Measurements from ENCODE around the gene ACSS3.

DNA sequence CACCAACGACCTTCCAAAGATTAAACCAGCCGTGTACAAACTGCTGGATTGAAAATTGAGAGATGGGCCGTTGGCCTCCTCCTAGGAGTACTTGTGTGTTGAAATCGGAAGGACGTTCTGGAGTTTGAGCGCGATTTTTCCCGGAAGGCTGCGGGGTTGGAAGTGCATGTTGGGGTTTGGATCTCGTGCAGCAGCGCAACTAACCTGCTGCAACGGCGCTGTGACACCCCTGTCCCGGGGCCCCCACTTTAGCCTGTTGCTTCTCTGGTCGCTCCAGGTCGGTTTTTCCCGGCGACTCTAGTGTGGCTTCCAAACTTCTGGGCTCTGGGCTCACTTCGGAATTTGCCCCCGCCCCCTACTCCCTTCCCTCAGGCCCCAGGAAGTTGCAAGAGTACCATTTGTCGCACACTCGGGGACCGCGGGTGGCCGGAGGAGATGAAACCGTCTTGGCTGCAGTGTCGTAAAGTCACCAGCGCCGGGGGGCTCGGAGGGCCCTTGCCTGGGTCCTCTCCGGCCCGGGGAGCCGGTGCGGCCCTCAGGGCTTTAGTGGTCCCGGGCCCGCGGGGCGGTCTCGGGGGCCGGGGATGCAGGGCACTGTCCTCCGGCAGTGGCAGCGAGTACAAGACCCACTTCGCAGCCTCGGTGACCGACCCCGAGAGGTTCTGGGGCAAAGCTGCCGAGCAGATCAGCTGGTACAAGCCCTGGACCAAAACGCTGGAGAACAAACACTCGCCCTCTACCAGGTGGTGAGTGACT is at the start of gene ACSS3:
- TF ChIP-seq, protein P1, sequence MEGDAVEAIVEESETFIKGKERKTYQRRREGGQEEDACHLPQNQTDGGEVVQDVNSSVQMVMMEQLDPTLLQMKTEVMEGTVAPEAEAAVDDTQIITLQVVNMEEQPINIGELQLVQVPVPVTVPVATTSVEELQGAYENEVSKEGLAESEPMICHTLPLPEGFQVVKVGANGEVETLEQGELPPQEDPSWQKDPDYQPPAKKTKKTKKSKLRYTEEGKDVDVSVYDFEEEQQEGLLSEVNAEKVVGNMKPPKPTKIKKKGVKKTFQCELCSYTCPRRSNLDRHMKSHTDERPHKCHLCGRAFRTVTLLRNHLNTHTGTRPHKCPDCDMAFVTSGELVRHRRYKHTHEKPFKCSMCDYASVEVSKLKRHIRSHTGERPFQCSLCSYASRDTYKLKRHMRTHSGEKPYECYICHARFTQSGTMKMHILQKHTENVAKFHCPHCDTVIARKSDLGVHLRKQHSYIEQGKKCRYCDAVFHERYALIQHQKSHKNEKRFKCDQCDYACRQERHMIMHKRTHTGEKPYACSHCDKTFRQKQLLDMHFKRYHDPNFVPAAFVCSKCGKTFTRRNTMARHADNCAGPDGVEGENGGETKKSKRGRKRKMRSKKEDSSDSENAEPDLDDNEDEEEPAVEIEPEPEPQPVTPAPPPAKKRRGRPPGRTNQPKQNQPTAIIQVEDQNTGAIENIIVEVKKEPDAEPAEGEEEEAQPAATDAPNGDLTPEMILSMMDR (optimal IDR thresholded peaks at IDR 0.05 in 1 of 3, IDR thresholded peaks at IDR 0.05 in 1 of 3, conservative IDR thresholded peaks at IDR 0.05 in 1 of 3; ENCODE audit: extremely low read depth in 1 of 3, insufficient read depth in 2 of 3, low read length in 3 of 3), result no peak
- no peak for TF ChIP-seq EZH2 (IDR thresholded peaks at IDR 0.05; ENCODE audit: low read length)

Measured in keratinocyte (primary cell).